Femur (tissue), 1 donor: Measurements from ENCODE around the gene CYP27C1.
"Not testable (repeated sequence)": the region's sequence is repeated elsewhere in the genome, so short reads cannot be mapped to it uniquely, and the experiment has no call there.

Source experiments
- DNase-seq: peaks from one replicate; pipeline ENCODE4 v3.0.0-alpha.2; 2017

The CYP27C1 gene

DNA sequence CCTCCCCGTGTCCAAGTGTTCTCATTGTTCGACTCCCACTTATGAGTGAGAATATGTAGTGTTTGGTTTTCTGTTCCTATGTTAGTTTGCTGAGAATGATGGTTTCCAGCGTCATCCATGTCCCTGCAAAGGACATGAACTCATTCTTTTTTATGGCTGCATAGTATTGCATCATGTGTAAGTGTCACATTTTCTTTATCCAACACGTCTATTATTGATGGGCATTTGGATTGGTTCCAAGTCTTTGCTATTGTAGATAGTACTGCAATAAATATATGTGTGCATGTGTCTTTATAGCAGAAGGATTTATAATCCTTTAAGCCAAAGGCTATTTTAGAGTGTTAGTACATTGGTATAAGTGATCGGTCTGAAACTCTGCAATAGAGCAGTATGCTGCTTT, 4.0 kb upstream of the CYP27C1 start:
- not testable (repeated sequence) for DNase-seq

DNA sequence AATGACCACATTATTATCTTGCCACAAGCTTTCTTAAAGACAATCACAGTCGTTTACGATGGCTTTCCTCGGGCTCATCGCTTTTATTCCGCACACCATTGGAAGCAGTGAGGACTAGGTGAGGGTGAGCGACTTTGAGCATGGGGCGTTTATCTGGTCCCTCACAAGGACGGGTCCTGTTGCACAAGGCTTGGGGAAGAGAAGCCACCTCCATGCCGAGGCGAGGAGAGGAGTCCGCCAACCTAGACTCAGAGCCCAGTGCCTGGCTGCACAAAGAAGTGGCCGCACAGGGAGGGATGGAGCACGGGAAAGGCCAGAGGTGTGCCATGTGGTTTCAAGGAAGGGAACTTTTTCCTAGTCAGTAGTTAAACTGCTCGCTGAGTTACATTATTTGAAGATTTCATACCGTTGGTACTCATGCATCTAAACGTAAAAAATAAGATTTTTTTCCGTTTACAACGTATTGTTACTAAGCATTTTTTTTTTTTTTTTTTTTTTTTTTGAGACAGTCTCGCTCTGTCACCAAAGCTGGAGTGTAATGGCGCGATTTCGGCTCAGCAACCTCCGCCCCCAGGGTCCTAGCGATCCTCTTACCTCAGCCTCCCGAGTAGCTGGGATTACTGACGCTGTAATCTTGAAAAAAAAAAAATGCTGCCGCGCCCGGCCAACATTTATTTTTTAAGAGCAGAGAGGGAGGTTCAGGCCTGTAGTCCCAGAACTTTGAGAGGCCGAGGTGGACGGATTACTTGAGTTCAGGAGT, 849 bp upstream of the CYP27C1 start:
- DNase-seq: no peak

DNA sequence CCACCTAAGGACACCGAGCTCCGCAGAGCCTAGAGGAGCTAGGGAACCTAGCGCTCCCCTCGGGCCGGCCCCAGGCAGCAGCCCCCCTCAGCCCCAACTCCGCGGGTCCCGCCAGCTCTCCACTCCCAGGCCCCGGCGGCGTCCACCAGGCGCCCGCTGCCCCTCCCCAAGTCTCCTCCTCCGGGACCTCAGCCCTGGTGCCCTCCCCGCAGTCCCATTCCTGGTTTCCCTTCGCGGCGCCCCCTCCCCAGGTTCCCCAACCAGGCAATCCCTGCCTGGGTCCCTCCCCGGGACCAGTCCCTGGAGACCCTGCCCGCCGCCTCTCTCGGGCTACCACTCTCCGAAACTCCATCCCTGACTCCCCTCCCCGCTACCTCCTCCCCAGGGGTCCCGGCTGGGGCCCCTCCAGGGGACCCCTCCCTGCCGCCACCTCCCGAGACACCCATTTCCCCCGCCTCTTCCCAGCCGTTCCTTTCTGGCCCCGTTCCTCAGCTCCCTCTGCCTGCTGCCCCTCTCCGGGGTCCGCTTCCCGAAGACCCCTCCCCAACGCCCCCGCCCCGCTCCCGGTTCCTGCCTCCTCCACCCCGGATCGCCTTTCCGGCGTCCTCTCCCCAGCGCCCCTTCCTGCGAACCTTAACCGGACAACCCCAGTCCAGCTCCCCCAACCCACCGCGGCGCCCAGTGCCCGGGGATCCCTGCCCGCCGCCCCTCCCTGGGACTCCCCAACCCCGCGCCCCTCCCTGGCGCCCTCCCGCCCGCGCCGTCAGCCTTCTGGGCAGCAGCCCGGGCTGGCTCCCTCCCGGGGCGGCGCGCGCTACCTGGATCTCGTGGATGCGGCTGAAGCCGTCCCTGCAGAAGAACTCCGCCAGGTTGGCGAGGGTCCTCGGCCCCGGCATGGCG, 678 bp downstream of the CYP27C1 start:
- peak; percentile 61 for DNase-seq

DNA sequence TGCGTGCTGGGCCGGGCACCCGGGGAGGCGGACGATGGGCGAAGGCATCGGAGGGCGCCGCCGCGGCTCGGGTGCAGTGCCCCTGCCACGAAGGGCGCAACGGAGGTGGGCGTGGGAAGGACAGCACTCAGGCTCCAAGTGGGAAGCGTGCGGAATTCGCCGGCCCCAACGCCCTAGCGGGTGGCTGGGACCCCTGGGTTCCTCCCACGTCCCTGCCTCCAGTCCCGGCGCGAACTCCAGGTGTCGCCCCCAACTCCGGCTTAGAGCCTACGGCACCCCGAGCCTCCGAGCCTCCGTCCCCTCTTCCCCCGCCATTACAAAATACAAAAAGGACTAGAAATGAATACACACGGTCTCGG, 1.3 kb downstream of the CYP27C1 start:
- DNase-seq: no peak

DNA sequence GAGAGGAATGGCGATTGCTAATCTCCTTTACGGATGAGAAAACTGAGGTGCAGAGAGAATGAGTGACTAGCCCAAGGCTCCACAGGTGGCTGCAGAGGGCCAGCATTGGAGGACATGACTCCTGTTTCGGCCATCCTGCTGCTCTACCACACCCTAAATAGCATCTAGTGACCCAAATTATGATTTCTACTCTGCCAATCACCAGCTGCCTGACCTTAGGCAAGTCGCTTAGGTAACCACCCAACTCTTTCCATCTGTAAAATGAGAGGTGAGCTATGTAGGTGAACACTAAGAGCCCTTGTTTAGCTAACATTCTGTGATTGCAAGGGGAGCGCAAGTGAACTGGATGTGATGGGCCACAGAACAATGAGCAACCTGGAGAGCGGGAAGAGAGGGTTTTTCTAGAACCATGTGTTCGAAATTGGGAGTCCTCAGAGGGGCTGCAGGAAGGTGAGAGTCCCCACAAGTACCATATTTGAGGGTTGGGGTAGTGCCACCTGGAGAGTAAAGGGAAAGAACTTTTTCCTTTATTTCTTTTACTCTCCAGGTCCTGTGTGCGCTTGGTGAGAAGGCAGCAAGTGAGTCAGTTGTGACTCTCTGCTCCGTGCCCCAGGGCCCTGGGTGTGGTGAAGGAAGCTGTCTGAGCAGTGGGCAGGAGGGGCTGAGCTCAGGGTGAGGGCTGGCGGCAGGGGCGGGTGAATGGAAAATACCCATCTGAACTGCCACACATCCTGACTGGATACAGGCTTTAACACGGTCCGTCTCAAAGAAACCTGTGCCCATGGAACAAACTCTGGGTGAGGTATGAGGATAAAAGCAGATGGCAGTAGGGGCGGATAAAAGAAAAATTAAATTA, 2.4 kb downstream of the CYP27C1 start:
- DNase-seq: no peak

DNA sequence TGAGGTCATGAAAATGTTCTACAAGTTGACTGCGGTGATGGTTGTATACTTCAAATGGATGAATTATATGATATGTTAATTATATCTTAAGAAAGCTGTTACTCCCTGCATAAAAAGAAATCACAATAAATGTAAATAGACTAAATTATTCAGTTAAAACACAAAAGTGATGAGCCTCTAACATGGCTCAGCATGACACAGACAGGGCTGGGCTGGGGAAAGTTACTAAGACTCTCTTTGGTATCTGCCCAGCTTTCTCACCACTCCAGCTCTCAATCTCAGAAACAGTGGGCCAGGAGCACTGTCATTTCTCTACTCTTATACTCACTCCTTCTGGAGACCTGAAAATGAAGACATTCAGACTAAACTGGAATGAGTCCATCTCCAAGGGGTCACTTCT, 3.5 kb downstream of the CYP27C1 start:
- DNase-seq: no peak

DNA sequence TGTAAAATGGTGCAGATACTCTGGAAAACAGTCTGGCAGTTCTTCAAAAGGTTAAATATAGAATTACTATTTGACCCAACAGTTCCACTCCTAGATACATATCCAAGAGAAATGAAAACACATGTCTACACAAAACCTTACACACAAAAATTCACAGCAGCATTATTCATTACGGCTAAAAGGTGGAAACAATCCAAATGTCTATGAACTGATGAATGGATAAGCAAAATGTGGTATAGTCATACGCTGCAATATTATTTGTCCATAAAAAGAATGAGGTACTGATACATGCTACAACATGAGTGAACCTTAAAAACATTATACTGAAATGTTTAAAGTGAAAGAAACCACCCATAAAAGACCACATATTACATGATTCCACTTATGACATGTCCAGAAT, 4.0 kb downstream of the CYP27C1 start:
- no peak for DNase-seq

DNA sequence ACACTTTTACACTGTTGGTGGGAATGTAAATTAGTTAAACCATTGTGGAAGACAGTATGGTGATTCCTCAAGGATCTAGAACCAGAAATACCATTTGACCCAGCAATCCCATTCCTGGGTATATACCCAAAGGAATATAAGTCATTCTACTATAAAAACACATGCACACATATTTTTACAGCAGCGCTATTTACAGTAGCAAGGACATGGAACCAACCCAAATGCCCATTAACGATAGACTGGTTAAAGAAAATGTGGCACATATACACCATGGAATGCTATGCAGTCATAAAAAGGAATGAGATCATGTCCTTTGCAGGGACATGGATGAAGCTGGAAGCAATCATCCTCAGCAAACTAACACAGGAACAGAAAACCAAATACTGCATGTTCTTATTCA, 5.9 kb downstream of the CYP27C1 start:
- not testable (repeated sequence) for DNase-seq

DNA sequence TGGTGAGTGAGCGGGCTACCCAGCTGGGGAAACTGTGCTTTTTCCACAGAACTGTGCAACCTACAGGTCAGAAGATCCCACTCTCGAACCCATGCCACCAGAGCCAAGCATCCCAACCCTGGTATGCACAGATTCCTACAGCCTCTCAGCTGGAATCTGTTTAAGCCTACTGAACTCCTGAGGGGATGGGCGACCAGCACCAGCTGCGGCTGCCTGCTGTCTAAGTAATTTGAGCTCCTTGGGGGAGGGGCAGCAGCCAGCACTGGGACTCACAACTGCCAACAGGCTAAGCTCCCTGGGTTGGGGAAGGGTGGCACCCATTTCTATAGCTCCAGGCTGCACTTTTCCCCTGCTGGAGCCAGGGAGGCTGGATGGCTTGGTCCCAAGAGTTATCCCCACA, 11.8 kb downstream of the CYP27C1 start:
- DNase-seq: peak; percentile 65

DNA sequence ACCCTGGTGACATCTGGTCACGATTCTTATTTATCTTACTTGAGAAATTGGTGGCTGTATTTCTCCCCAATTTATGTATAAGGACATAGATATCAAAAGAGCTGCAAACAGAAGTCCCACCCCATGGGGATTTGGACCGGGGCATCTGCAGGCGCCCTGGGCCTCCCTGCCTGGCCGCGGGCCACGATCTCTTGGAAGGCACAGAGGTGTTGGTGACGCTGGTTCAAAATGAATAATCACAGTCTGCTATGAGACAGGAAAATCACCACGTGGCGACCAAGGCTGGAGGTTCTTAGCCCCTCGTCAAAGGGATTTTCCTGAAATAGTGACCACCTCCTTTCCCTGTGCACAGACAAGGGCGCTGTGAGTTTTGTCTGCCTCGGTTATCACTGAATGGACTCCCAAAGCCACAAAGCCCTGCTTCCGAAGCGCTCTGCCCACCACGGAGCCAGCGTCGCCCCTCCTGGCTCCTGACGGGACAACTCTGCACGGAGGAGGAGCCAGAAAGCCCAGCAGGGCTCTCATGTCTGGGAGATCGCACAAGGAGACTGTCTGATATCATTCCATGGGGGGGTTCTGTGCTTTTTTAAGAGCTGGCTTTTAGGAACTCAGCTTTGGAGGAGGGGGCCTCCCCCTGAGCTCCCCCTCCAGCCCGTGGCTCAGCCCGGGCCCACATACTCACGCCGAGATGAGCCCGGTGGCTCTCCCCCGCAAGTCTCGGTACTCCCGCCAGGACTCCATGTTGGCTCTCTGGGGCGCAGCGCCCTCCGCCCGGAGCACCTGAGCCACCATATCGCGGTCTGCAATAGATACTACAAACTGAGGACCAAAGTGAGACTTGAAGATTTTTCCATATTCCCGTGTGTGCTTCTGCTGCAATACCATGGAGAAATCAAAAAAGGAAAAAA, 14.6 kb downstream of the CYP27C1 start:
- DNase-seq: no peak

DNA sequence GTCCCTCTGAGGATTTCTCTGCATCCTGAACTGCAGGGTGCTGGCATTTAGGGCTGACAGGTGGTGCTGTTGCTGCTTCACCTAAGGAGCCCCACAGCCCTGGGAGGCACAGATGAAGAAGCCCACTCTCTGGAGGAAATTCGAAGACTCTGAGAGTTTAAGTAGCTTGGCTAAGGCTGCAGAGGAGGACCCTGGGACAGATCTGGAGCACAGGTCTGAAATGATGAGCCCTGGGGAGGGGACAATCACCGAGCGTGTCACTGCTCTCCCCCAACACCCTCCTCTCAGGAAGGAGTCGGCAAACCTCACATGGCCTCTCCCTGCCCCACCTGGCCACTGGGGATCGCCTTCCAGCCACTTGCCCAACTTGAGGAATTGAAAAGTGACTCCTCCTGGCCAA, 18.6 kb downstream of the CYP27C1 start:
- no peak for DNase-seq

DNA sequence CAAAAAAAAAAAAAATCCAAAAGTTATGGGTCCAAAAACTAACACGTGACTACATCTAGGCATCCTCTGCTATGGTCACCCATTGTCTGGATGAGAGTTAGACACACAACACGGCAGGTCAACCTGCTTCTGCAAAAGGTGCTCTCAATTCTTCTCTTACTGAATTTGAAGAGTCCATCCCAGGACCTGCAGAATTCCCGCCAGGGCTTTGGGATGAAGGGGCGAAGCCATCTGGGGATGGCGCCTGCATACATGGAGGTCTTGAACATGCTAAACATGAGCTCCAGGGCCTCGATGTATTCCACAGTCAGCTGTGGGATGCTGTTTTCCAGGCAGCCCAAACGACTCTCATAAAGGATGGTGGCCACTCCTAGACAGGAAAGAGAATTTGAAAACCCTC, 19.1 kb downstream of the CYP27C1 start:
- no peak for DNase-seq

DNA sequence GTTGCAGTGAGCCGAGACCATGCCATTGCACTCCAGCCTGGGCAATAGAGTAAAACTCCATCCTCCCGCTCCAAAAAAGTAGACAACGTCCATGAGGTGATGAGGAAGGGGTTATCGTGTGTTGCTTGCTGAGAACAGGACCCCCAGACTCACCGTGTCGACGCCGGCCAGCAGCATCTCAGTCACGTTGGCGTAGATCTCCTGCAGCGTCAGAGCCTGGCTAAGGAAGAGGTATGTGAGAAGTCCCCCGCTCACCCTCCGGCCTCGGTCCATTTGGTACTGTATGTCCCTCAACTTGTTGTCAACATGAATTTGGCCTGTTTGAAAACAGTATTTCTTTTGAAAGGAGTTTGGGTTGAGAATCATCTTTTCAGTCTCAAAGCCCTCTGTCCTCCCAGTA, 20.9 kb downstream of the CYP27C1 start:
- DNase-seq: no peak

DNA sequence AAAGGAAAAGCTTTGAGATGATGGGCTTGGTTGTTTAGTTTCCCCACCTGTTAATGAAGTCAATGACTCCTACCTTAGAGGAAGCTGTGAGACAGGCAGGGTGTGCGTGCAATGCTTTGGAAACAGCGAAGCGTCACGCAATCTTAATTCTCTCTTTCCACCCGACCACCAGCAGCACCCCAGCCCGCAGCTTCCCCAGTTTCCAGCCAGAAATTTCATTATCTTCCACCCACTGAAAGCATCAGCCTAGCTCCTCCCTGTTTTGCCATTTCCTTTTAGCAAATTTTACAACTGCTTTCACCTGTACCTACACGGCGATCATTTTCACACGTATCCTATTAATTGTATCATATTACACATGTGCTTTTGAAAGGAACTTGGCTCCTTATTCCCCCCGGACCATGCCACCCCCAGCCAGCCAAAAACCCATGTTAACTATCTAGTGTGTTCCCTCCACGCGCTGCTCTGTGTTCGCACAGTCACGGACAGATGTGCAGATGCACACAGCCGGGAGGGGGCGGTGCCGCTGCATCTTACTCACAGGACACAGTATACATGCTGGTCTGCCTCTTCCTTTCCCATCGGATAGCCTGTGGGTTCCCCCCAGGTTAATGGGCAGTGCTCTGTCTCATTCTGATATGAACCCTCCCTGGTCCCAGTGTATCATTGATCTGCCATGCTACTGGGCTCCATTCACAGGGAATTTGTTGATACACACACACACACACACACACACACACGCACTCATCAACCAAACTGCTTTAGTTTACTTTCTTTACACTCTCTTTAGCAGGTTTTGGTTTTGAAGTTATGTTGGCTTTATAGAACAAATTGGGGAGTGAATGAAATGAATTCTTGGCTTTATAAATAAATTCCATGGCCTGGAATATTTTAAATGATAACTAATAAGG, 22.4 kb downstream of the CYP27C1 start:
- DNase-seq: peak; percentile 71

DNA sequence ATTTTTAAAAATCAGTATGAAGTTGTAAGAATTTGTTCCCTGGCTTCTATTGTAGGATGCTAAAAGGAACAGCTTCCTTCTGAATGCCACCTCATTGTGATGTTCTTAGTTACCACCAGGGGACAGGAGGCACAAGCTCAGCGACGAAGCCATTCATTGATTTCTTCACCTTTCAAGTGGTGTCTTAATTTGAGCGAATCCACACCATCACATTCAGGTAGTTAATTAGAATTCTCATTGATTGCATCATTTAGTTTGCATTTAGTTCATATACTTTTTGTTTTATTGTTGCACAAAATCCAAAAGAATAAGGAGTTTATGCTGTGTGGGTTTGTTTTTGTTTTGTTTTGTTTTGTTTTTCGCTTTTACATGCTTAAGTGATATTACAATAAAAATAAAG, 23.1 kb downstream of the CYP27C1 start:
- DNase-seq: no peak

DNA sequence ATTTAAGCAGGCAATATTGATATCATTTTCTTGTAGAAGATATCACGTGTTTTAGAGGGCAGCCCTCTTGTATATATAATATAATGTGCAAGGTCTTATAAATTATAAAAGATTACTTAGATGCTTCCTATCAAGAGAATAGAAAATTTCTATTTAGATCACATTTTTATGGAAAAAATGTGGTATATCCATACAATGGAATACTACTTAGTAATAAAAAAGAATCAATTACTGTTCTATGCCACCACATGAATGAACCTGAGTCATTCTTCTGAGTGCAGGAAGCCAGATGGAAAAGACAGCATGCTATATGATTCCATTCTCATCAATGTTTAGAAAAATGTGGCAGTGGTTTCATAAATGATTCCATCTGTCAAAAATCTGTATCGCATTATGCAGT, 23.6 kb downstream of the CYP27C1 start:
- no peak for DNase-seq

DNA sequence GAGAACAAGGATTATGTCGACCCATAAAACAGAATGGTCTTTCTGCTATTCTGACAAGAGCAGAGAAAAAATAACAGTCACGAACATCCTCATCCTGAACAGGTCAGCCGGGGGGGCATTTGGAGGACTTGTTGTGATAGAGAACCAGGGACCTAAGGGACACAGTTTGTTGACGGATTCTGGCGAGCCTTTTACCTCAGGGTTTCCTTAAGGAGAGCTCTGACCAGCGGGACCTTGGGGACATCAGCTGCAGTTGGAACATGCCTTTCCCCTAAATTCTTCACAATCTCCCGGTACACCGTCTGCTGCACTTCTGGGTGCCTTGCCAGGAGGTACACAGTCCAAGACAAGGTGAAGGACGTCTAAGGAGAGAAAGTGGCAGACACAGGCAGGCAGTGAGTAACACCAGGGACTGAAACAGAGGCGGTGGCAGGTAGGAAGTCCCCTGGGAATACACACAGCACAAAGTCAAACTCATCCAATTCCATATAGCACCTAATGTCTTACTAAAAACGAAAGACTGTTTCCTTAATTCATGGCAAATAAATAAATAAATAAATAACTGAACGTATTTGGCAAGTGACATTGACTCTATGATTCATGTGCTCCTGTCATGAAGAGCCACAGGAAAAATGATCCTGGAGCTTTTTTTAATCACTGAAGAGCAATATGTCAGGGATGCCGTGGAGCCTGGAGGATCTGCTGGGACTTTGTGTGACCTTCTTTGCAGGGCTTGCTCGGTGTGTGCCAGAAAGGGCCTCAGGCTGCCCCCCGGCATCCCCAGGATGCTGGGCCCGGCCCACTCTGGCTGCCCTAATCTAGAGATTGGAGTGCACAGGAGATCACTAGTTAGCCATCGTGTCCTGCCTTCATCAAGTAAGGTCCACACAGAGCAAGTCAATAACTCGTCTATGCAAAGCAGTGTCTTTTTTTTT, 24.7 kb downstream of the CYP27C1 start:
- no peak for DNase-seq

DNA sequence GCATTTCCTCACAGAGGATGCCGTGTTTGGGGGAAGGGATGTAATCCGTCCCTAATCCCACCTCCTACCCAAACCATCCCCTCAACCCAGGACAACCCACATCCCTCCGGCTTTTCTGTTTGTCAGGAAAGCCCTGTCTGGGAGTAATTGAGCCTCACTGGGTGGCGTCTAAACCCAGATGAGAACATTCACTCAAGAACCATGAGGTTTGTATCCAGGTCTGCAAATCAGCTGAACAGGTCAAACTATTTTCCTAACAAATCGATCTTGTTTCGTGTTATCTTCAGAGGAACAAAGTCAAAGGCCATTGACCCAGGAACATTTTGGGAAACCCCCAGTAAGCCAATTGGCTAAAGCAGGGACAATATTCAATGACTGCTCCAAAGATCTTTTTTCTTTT, 25.7 kb downstream of the CYP27C1 start:
- DNase-seq: no peak

DNA sequence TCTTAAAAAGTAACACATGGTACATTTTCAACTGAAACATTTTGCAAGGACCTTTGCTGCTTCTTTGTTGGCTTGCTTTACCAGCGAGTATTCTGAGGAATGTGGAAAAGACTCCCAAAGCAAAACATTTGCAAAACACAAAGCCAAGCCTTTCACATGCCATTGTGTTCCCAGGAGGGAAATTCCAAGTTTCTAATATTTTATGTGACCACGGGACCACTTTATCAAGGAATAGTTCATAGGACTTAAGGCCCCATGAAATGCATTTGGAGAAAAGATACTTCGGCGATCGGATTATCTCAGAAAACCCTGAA, 26.2 kb downstream of the CYP27C1 start:
- DNase-seq: no peak
